Loucy (cell line): Measurements from ENCODE around the gene TMEM184A.

Experiments
- H2AFZ ChIP-seq: fragments of 200-600 bp; sonication (generic); 2 replicates; pipeline ENCODE4 v1.6.0; 2016; ENCODE audit warnings: antibody characterized with exemption, mild to moderate bottlenecking, low read length, moderate library complexity
- H3F3A ChIP-seq: fragments of 200-600 bp; 2 replicates; pipeline ENCODE4 v1.6.0; 2016; ENCODE audit warnings: antibody characterized with exemption, low read depth, mild to moderate bottlenecking
- H3K27me3 ChIP-seq: fragments of 200-600 bp; sonication (generic); 2 replicates; pipeline ENCODE4 v1.6.1; 2014; ENCODE audit warnings: low read length, mild to moderate bottlenecking; ENCODE audit not compliant: insufficient read depth, poor library complexity, severe bottlenecking
- H3K36me3 ChIP-seq: fragments of 200-600 bp; sonication (generic); 2 replicates; pipeline ENCODE4 v1.6.1; 2016; ENCODE audit warnings: low read length; ENCODE audit not compliant: insufficient read depth
- H3K4me1 ChIP-seq: fragments of 200-600 bp; sonication (generic); 2 replicates; pipeline ENCODE4 v1.5.1; 2014; ENCODE audit warnings: low read length, mild to moderate bottlenecking; ENCODE audit not compliant: insufficient read depth, poor library complexity, severe bottlenecking
- H3K4me2 ChIP-seq: fragments of 200-600 bp; sonication (generic); 2 replicates; pipeline ENCODE4 v1.6.0; 2014; ENCODE audit warnings: antibody characterized with exemption, low read length, low read depth, mild to moderate bottlenecking; ENCODE audit not compliant: poor library complexity, severe bottlenecking
- H3K4me3 ChIP-seq: fragments of 200-600 bp; sonication (generic); 2 replicates; pipeline ENCODE4 v1.5.1; 2014; ENCODE audit warnings: low read length, mild to moderate bottlenecking, mixed read lengths; ENCODE audit not compliant: poor library complexity, severe bottlenecking
- H3K79me2 ChIP-seq: fragments of 200-600 bp; sonication (generic); 2 replicates; pipeline ENCODE4 v1.6.1; 2014; ENCODE audit warnings: low read length; ENCODE audit not compliant: insufficient read depth
- H3K9ac ChIP-seq: fragments of 200-600 bp; sonication (generic); 2 replicates; pipeline ENCODE4 v1.6.0; 2014; ENCODE audit warnings: mild to moderate bottlenecking, low read depth, low read length, moderate library complexity; ENCODE audit not compliant: poor library complexity, severe bottlenecking
- H3K9me2 ChIP-seq: fragments of 200-600 bp; sonication (generic); replicated peaks from 2 replicates; pipeline ENCODE4 v1.6.1; 2016; ENCODE audit warnings: low read depth, low read length, mixed read lengths
- H3K9me3 ChIP-seq: fragments of 200-600 bp; sonication (generic); 2 replicates; pipeline ENCODE4 v1.6.1; 2014; ENCODE audit warnings: mild to moderate bottlenecking, antibody characterized with exemption, low read length, low read depth; ENCODE audit not compliant: insufficient read depth
- H4K20me1 ChIP-seq: fragments of 200-600 bp; sonication (generic); 2 replicates; pipeline ENCODE4 v1.6.0; 2014; ENCODE audit warnings: antibody characterized with exemption, low read length, mild to moderate bottlenecking; ENCODE audit not compliant: insufficient read depth, poor library complexity, severe bottlenecking
- EZH2phosphoT487 ChIP-seq: fragments of 200-600 bp; IDR thresholded peaks from 2 replicates; pipeline ENCODE4 v1.6.1; 2018; ENCODE audit warnings: antibody characterized with exemption, mild to moderate bottlenecking, moderate library complexity, borderline replicate concordance
- TF ChIP-seq, protein P1 (sequence below): fragments of 200-600 bp; sonication (generic); conservative IDR thresholded peaks from 2 replicates; pipeline ENCODE4 v1.5.1; 2014; ENCODE audit warnings: mild to moderate bottlenecking, antibody characterized with exemption, low read length

Gene TMEM184A

DNA sequence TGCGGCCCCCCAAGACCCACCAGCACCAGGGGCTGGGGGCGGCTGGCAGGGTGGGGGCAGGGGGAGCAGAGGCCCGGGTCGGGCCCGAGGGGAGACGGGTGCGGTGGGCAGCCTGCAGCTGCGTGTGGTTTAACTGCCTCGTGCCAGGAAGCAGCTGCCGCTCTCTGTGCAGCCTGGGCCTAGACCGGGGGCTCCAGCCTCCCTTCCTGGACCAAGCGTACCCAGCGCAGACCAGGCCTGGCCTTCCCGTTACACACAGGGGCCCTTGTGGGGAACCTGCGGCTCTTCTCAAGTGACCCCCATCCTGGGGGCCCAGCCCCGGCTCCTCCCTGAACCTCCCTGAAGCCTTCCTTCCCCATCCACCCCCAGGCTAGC lies 45.2 kb downstream of the TMEM184A start:
- Histone ChIP-seq H4K20me1 (no peaks in the 10 kb centered on the region), H3K9me3 (no peaks in the 10 kb centered on the region), H3K4me1 (peaks cover 83% of the 10 kb centered on the region), H3K27me3 (no peaks in the 10 kb centered on the region), H3F3A (peaks cover 15% of the 10 kb centered on the region; the same call in 1 of the 2 replicates), H2AFZ (no peak overlapping the region), H3K79me2 (peaks cover 32% of the 10 kb centered on the region), H3K9ac (peak overlapping the region; percentile 95), H3K36me3 (no peaks in the 10 kb centered on the region), H3K4me2 (peak overlapping the region; percentile 86), H3K4me3 (peak overlapping the region; percentile 71), H3K9me2 (no peaks in the 10 kb centered on the region)
- TF ChIP-seq, protein P1, sequence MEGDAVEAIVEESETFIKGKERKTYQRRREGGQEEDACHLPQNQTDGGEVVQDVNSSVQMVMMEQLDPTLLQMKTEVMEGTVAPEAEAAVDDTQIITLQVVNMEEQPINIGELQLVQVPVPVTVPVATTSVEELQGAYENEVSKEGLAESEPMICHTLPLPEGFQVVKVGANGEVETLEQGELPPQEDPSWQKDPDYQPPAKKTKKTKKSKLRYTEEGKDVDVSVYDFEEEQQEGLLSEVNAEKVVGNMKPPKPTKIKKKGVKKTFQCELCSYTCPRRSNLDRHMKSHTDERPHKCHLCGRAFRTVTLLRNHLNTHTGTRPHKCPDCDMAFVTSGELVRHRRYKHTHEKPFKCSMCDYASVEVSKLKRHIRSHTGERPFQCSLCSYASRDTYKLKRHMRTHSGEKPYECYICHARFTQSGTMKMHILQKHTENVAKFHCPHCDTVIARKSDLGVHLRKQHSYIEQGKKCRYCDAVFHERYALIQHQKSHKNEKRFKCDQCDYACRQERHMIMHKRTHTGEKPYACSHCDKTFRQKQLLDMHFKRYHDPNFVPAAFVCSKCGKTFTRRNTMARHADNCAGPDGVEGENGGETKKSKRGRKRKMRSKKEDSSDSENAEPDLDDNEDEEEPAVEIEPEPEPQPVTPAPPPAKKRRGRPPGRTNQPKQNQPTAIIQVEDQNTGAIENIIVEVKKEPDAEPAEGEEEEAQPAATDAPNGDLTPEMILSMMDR: no peak
- TF ChIP-seq EZH2phosphoT487: no peak

GRCh38 chr7:1509226-1509625 lies 46.8 kb downstream of the TMEM184A start:
- Histone ChIP-seq H3K4me3 (no peak overlapping the region), H2AFZ (no peak overlapping the region), H3K9me3 (no peaks in the 10 kb centered on the region), H3K4me2 (no peak overlapping the region), H3F3A (peaks cover 16% of the 10 kb centered on the region; the same call in 1 of the 2 replicates), H3K9ac (peak overlapping the region; percentile 95), H3K27me3 (no peaks in the 10 kb centered on the region), H3K9me2 (no peaks in the 10 kb centered on the region), H3K79me2 (peaks cover 44% of the 10 kb centered on the region), H3K4me1 (peaks cover 83% of the 10 kb centered on the region), H4K20me1 (no peaks in the 10 kb centered on the region), H3K36me3 (no peaks in the 10 kb centered on the region)
- TF ChIP-seq EZH2phosphoT487: no peak
- TF ChIP-seq, protein P1: no peak

GRCh38 chr7:1508277-1508758 lies 47.7 kb downstream of the TMEM184A start:
- no peaks in the 10 kb centered on the region for H3K9me3 ChIP-seq
- H3F3A ChIP-seq: peaks cover 16% of the 10 kb centered on the region; the same call in 1 of the 2 replicates
- H3K4me2 ChIP-seq: peak overlapping the region; percentile 82
- H3K9me2 ChIP-seq: no peaks in the 10 kb centered on the region
- no peak overlapping the region for H2AFZ ChIP-seq
- no peak for TF ChIP-seq EZH2phosphoT487
- TF ChIP-seq, protein P1: no peak
- peak overlapping the region; percentile 50 for H3K9ac ChIP-seq
- H3K27me3 ChIP-seq: no peaks in the 10 kb centered on the region
- peaks cover 76% of the 10 kb centered on the region for H3K4me1 ChIP-seq
- peaks cover 8% of the 10 kb centered on the region for H4K20me1 ChIP-seq
- peak overlapping the region; percentile 15 for H3K4me3 ChIP-seq
- H3K36me3 ChIP-seq: no peaks in the 10 kb centered on the region
- peaks cover 48% of the 10 kb centered on the region for H3K79me2 ChIP-seq
